Rectal smooth muscle tissue (tissue), 1 donor: ENCODE measurements around the gene MAL.

ENCODE experiments used
- H3K27ac ChIP-seq: one replicate; pipeline ENCODE4 v1.7.0; 2013; ENCODE audit warnings: low read depth, low read length, inconsistent platforms
- H3K27me3 ChIP-seq: one replicate; pipeline ENCODE4 v1.7.0; 2013; ENCODE audit warnings: low read length; ENCODE audit not compliant: control insufficient read depth, insufficient read depth
- H3K36me3 ChIP-seq: one replicate; pipeline ENCODE4 v1.7.0; 2013; ENCODE audit warnings: low read length; ENCODE audit not compliant: control insufficient read depth, insufficient read depth
- H3K4me1 ChIP-seq: one replicate; pipeline ENCODE4 v1.7.0; 2013; ENCODE audit warnings: low read length; ENCODE audit not compliant: control insufficient read depth, insufficient read depth
- H3K4me3 ChIP-seq: one replicate; pipeline ENCODE4 v1.7.0; 2013; ENCODE audit warnings: low read length
- H3K9ac ChIP-seq: one replicate; pipeline ENCODE4 v1.7.0; 2013; ENCODE audit warnings: low read length

Gene MAL

DNA sequence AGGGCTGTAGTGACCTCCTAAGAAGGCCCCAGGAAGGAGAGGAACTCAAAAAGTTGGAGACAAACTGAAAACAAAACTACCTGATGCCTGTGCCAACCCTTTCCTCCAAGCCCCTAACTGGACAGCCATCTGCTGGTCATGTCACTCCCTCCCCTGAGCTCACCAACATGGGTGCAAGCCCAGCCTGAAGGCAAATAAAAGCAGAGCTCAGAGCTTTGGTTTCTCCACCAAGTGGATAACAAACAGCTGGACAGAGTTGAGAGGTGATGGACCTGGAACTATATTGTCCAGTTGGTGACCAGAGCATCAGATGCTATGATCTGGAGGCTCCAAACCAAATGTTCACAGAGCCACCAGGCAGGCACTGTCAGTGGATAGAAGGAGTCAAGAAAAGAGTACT, 34.6 kb upstream of the MAL start:
- Histone ChIP-seq H3K36me3 (no peaks in the 10 kb centered on the region), H3K4me1 (no peaks in the 10 kb centered on the region), H3K27ac (no peak overlapping the region), H3K27me3 (no peaks in the 10 kb centered on the region), H3K9ac (no peak overlapping the region), H3K4me3 (no peak overlapping the region)

GRCh38 chr2:94992360-94992759, 33.1 kb upstream of the MAL start:
- Histone ChIP-seq H3K27ac (no peak overlapping the region), H3K4me3 (no peak overlapping the region), H3K36me3 (no peaks in the 10 kb centered on the region), H3K4me1 (no peaks in the 10 kb centered on the region), H3K9ac (no peak overlapping the region), H3K27me3 (no peaks in the 10 kb centered on the region)

DNA sequence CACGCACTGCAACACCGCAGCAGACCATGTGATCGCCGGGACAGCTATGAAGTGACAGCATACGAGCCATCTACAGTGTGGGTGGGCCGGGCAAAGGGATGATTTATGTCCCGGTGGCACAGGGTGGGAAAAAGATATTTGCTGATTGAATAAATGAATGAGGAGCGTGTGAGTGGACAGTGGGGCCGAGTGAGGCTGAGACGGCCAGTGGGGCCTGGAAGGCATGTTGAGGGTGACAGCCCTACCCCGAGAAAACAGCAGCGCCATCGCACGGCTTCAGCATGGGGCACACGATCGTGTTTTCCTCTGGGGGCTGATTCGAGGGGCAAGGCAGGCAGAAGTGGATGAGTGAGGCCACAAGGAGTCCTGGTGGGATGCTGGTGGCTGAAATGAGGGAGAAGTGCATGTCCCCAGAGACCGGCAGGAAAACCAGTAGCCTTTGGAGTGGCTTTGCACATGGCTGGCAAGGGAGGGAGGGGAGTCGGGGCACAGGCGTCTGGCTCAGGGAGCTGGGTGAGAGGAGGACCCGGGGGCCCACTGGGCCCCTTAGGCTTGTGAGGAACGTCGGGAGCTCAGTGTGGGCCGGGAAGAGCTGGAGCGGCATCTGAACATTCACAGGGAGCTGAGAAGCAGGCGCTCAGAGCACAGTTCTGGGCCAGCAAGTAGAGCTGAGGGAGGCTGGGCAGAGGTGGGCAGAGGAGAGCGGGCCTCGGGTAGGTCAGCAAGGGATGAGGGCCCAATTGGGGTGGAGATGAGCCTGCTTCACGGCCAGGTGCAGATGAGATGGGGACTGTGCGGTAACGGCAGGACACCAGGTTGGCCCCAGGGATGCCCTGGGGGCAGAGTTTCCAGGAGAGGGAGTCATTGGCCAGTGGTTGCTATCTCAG, 32.1 kb upstream of the MAL start:
- Histone ChIP-seq H3K4me1 (no peaks in the 10 kb centered on the region), H3K4me3 (no peak overlapping the region), H3K9ac (no peak overlapping the region), H3K27ac (no peak overlapping the region), H3K27me3 (no peaks in the 10 kb centered on the region), H3K36me3 (no peaks in the 10 kb centered on the region)

DNA sequence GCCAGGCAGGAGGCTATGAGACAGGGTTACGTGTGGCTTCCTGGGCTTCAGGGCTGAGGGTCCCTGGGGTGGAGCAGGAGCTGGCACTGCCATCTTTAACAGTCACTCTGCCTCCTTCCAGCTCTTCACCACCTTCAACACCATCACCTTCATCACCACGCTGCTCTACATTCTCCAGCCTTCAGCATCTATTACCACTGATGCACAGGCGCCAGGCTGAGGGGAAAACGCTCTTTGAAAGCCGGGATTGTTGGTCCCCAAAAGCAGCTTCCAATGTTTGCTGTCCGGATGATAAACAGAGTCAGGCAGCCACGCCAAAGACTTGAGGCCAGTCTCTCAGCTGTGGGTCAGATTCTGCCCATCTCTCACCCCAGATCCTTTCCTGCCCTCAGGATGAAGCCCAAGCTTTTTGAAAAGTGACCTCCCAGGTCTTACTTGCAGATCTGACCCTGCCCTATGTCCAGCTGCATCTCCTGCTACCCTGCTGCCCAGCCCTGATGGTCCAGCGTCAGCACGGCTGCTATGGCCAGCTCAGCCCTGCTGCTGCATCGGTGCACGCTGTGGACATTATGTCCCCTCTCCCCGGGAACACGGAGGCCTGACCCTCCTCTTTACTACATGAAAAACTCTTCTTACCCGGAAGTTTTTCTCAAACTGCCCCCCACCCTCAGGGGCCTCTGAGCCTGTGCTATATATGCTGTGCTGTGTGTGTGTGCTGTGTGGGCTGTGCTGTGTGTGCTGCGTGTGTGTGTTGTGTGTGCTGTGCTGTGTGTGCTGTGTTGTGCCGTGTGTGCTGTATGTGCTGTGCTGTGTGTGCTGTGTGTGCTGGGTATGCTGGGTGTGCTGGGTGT, 31.2 kb upstream of the MAL start:
- Histone ChIP-seq H3K4me3 (no peak overlapping the region), H3K27ac (no peak overlapping the region), H3K27me3 (no peaks in the 10 kb centered on the region), H3K9ac (no peak overlapping the region), H3K36me3 (no peaks in the 10 kb centered on the region), H3K4me1 (no peaks in the 10 kb centered on the region)

- no peak overlapping the region for H3K27ac ChIP-seq
- H3K36me3 ChIP-seq = no peaks in the 10 kb centered on the region
Measured at GRCh38 chr2:94994914-94995552, 30.5 kb upstream of the MAL start.

DNA sequence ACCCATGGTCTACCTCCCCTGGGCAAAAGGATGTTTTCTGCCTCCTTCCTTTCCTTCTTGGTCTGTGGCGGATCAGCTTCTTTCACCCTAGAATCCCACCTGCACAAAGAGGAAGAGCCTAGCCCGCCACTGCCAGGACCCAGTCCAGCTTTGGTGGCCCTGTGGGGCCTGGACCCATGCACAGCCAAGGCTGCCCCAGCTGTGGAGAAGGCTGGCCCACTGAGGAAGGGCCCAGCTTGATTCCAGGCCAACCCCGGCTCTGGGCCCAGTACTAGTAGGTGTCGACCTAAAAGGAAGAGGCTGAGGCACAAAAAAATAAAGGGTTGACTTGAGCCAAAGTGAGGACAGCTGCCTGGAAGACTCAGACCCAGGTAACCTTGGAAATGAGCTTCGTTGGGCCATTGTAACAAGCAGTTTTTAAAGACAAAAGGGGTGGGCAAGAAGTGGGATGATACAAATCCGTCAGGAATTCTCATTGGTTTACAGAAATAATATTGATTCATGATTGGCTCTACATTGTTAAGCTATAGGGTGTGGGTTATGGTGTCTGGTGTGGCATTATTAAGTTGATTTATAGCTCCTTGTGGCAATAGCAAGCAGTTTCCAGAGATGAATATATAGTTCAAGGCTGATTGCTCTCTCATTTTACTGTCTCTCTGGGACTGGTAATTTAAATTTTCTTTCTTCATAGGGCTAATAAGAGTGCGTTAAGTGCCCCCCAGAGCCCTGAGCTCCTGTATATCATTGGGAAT, 29.8 kb upstream of the MAL start:
- Histone ChIP-seq H3K27me3 (no peaks in the 10 kb centered on the region), H3K4me3 (no peak overlapping the region)

More at GRCh38 chr2:94994914-94995552, 30.5 kb upstream of the MAL start:
- no peak overlapping the region for H3K9ac ChIP-seq
- no peaks in the 10 kb centered on the region for H3K27me3 ChIP-seq
- no peak overlapping the region for H3K4me3 ChIP-seq
- H3K4me1 ChIP-seq = no peaks in the 10 kb centered on the region

DNA sequence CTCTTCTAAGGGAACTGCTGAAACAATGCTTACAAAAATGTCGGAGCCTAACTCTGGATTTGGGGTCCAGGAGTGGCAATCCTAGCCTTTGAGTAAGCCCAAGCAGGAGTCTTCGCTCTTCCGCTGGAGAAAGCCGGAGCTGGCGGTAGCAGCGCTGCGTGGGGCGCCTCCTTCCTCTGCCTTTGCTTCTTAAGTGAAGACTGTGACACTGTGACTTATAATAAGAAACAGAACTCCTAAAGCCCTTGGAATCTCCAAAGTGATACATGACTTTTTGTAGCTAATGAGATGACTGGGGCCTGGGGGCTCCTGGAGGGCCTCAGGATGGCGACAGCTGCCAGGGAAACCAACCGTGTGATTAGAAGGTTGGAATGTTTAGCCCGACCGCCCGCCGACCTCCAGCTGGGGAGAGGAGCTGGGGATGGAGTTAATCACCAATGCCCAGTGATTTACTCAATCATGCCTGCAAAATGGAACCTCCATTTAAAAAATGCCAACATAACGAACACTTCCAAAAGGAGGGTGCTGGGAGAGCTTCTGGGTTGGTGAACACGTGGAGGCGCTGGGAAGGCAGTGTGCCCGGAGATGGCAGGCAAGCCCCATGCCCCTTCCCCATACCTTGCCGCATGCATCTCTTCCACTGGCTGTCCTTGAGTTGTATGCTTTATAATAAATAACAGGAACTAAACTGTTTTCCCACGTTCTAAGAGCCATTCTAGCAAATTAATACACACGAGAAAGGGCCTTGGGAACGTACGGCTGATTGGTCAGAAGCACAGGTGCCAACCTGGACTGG, 29.0 kb upstream of the MAL start:
- no peak overlapping the region for H3K27ac ChIP-seq
- no peaks in the 10 kb centered on the region for H3K36me3 ChIP-seq
- no peaks in the 10 kb centered on the region for H3K4me1 ChIP-seq
- H3K4me3 ChIP-seq = no peak overlapping the region
- no peaks in the 10 kb centered on the region for H3K27me3 ChIP-seq
- no peak overlapping the region for H3K9ac ChIP-seq

More for the DNA sequence above, 29.8 kb upstream of the MAL start:
- Histone ChIP-seq H3K4me1 (no peaks in the 10 kb centered on the region), H3K27ac (no peak overlapping the region), H3K36me3 (no peaks in the 10 kb centered on the region), H3K9ac (no peak overlapping the region)

DNA sequence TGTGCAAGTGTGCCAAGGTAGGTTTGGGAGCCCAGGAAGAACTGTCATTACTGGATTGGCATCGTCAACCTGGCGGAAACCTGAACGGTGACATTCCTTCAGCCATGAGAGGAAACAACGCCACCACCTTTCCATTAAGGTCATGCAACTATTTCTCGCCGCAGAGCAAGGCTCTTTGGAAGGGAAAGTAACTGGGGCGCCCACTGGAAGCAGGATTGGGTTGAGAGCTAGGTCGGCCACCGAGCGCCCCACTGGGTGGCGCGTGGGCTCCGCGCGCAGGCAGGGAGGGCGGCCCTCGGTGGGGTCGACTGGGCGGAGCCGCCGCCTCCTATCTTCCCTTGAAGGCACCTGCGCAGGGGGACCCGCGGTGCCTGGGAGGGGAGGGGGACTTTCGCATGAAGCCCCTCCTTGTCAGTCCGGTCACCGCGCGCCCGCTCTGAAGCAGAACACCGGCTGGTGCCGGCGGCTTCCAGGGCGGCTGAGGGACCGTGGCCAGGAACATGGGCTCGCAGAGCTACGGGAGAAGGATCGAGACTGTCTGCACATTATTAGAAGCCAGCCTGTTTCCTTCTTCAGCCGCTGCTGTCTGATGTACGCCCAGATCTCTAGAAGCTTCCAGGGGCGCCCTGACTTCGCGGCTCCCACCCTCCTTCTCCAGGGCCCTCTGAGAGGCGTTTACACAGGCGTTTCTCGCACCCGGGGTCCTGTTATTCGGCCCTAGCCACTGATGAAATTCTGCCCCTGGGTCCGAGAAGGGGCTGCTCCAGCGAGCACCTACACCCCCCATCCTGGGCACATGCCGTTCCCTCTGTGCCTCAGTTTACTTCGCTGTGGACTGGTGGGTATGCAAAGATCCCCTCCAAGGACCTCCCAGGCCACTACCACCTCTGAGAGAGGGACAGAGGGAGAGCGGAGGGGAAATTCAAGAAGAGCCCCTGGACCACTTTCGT, 27.3 kb upstream of the MAL start:
- Histone ChIP-seq H3K27ac (no peak overlapping the region), H3K36me3 (no peaks in the 10 kb centered on the region), H3K27me3 (no peaks in the 10 kb centered on the region), H3K4me1 (no peaks in the 10 kb centered on the region), H3K9ac (no peak overlapping the region), H3K4me3 (no peak overlapping the region)

- Histone ChIP-seq H3K9ac (no peak overlapping the region), H3K27me3 (no peaks in the 10 kb centered on the region), H3K36me3 (no peaks in the 10 kb centered on the region), H3K4me3 (no peak overlapping the region), H3K4me1 (no peaks in the 10 kb centered on the region), H3K27ac (no peak overlapping the region)
Measured at GRCh38 chr2:94999431-94999883, 26.1 kb upstream of the MAL start.

DNA sequence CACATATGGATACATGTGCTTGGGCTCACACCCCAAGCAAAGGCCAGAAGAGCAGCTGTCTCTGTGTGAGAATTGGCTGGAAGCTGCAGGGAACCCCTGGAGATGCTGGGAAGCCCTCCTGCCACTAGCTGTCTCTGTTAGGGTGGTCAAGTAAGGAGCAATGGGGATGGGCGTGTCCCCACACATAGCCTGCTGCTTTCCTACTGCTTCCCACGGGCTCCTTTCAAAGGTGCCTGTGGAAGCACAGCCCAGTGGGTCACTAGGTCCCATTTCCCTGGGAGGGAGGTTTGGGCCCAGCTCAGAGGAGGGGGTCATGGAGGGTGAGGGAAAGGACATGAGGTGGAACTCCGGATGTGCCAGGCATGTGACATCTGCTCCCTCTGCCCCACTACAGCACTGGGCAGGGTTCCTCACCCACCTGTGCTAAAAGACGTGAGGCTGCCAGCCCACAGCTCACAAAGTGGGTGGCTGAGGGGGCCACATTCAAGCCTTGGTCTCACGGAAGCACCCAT, 24.4 kb upstream of the MAL start:
- Histone ChIP-seq H3K4me1 (no peaks in the 10 kb centered on the region), H3K9ac (no peak overlapping the region), H3K27ac (no peak overlapping the region), H3K27me3 (no peaks in the 10 kb centered on the region), H3K36me3 (no peaks in the 10 kb centered on the region), H3K4me3 (no peak overlapping the region)
